ENCODE data around the gene TRAFD1.
"Not testable (repeated sequence)": the region's sequence is repeated elsewhere in the genome, so short reads cannot be mapped to it uniquely, and the experiment has no call there.

The TRAFD1 gene, protein sequence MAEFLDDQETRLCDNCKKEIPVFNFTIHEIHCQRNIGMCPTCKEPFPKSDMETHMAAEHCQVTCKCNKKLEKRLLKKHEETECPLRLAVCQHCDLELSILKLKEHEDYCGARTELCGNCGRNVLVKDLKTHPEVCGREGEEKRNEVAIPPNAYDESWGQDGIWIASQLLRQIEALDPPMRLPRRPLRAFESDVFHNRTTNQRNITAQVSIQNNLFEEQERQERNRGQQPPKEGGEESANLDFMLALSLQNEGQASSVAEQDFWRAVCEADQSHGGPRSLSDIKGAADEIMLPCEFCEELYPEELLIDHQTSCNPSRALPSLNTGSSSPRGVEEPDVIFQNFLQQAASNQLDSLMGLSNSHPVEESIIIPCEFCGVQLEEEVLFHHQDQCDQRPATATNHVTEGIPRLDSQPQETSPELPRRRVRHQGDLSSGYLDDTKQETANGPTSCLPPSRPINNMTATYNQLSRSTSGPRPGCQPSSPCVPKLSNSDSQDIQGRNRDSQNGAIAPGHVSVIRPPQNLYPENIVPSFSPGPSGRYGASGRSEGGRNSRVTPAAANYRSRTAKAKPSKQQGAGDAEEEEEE

DNA sequence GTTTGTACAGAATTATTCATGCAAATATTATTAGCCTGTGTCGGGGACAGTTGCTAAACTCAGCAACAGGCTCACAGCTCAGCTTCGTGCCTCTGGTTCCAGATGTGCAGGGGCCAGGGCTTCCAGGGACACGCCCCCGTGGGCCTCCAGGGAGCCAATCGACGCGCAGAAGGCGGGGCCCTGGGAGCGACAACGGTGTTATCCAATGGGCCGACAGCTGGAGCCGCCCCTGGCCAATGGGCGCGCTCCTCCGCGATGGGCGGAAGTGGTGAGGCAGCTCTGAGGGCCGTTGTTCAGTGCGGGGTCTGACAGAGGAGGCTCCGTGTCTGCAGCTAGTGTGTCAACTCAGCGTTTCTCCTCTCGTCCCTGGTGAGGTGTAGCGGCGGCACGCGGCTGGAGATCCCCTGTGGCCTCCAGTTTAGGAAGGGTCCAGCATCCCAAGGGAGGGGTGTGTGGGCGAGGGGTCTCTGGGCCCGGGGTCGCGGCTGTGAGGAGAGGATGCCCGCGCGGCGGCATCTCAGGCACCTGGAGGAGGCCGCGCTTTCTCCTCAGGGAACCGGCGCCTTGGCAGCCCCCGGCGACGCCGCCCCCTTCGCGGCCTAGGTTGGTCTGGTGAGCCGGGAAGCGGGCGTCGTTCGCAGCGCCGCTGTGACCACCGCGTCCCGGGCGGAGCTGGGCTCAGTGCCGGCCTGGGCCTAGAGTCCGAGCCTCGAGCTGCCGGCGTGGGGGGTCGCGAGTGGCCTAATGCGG lies at the start of gene TRAFD1:
TRAFD1 (plus strand) TSS at position 311 of the 750 bp plus-strand sequence. CDS start 4,963 bp downstream, outside the sequence.
- FAIRE-seq (peak; percentile 98), DNase-seq (ENCODE audit: extremely low spot score, insufficient read length, low read depth) (peak; percentile 98)

DNA sequence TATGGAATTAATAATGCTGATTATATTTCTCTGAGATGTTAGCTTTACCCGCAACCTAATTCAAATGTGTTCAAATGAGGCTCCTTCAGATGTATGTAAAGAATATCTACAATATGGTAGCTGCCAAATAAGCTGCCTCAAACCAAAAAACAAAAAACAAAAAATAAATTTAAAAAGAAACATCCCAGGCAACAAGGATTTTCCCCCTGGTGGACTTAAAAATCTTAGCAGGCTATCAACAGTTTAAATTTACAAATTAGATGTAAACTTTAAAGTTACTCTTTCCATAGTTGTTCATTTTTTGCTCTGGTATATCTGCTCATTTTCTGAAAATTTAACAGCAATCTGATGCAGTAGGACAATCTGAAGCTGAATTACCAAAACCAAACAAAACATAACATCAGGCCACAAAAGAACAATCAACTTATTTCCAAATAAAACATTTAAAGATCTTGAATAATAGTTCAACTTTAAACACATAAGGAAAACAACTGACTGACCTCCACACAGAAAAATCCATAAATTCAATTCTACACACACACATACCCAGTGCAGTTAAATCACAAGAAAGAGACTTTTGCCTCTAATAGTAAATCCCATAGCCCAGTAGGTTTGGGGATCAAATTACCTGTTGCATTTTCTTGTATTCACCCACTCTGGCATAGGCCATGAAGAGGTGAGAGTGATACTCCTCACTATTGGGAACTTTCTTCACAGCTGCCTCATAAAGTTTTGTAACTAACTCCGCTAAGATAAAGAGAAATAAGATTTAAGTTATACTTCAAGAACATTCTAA lies 38.1 kb upstream of the TRAFD1 start:
- FAIRE-seq: no peak
- DNase-seq (ENCODE audit: extremely low spot score, insufficient read length, low read depth): no peak

DNA sequence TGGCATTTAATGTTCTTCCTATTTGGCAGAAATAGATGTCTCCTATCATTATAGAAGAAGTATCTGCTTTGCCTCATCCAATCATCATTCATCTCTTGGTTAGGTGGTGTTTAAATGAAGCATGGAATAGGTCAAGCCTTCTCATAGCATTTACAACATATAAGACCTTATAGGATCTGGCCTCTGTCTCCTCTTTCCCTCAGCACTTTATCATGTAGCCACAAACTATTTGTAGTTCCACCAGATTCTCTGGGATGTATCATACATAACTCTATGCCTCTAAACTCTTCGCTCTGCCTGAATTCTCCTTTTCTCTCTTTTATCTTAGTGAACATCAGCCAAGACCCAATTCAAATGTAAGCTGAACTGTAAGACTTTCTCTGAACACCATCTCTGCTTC lies 37.5 kb upstream of the TRAFD1 start:
- FAIRE-seq (no peak), DNase-seq (ENCODE audit: extremely low spot score, insufficient read length, low read depth) (no peak)

DNA sequence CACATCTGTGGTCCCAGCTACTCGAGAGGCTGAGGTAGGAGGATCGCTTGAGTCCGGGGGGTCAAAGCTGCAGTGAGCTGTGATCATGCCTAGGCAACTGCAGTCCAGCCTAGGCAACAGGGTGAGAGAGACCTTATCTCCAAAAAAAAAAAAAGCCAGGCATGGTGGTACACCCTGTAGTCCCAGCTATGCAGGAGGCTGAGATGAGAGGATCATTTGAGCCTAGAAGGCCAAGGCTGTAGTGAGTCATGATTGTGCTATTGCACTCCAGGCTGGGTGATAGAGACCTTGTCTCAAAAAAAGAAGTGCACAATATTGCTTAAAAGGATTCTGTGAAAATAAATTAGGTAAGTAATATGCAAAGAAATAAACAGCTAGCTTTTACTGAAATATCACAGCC lies 33.8 kb upstream of the TRAFD1 start:
- no peak for DNase-seq (ENCODE audit: extremely low spot score, insufficient read length, low read depth)
- FAIRE-seq: no peak

DNA sequence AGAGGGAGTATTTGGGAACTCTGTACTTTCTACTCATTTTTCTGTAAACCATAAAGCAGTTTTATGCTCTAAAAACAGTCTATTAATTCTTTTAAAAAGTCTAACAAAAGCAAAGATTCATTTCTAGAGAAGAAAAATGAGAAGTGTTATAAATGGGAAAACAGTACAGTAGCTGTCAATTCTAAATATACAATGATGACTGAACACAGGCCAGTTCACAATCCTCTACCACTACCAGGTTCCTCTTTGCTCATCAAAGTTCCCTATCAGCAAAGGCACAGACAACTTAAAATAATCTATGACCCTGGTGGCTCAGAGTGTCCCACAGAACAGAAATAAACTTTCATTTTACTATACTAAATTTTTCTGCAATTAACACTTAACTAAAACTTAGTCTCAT lies 29.3 kb upstream of the TRAFD1 start:
- peak; percentile 63 for FAIRE-seq
- DNase-seq (ENCODE audit: extremely low spot score, insufficient read length, low read depth): no peak

DNA sequence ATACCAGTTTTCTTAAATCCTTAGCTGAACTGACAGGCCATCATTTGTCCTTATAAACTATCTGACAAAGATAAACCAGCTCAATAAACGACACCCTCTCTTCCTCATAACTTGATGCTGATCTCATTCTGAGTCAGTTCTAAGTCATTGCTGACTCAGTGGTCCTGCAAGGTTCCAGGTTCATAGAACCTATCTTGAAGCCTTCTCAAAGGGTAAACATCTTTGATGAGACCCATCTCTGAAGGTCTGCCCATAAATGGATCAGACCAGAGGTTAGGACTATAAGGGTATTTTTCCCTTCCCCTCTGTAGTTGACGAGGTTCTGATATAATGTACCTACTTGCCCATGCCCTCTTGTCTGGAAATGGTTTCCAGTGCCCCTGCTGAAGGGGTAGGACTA lies 28.7 kb upstream of the TRAFD1 start:
- FAIRE-seq: no peak

DNA sequence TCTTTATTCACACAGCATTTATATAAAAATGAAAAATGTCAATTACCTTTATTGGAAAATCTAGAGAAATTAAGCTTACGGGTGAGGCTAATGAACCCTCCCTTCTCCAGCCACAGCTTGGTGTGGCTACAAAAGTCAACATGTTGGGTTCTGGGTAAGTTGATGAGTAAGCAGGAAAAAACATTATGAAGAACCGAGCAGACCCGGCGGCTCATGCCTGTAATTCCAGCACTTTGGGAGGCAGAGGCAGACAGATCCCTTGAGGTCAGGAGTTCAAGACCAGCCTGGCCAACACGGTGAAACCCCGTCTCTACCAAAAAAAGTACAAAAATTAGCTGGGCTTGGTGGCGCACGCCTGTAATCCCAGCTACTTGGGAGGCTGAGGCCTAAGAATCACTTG lies 27.7 kb upstream of the TRAFD1 start:
- FAIRE-seq (no peak), DNase-seq (ENCODE audit: extremely low spot score, insufficient read length, low read depth) (no peak)

More for the DNA sequence above, 28.7 kb upstream of the TRAFD1 start:
- no peak for DNase-seq (ENCODE audit: extremely low spot score, insufficient read length, low read depth)

DNA sequence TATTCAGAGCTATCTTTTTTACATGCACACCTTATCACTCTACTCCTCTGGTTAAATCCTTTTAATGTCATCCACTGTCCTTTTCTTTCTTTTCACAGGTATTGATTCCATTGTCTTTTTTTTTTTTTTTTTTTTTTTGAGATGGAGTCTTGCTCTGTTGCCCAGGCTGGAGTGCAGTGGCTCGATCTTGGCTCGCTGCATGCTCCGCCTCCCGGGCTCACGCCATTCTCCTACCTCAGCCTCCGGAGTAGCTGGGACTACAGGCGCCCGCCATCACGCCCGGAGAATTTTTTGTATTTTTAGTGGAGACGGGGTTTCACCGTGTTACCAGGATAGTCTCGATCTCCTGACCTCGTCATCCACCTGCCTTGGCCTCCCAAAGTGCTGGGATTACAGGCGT lies 24.9 kb upstream of the TRAFD1 start:
- not testable (repeated sequence) for FAIRE-seq; DNase-seq (ENCODE audit: extremely low spot score, insufficient read length, low read depth)

DNA sequence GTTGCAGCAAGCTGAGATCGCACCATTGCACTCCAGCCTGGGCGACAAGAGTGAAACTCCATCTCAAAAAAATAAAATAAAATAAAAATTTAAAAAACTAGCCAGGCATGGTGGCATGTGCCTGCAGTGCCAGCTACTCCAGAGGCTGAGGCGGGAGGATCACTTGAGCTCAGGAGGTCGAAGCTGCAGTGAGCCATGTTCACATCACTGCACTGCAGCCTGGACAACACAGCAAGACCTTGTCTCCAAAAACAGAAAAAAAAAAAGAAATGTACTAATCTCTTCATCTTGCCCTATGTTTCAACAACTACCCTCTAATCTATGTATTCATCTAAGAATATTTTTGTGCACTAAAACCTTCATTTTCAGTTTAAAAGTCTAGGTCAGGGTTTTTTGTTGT lies 23.2 kb upstream of the TRAFD1 start:
- DNase-seq (ENCODE audit: extremely low spot score, insufficient read length, low read depth) (no peak), FAIRE-seq (no peak)

DNA sequence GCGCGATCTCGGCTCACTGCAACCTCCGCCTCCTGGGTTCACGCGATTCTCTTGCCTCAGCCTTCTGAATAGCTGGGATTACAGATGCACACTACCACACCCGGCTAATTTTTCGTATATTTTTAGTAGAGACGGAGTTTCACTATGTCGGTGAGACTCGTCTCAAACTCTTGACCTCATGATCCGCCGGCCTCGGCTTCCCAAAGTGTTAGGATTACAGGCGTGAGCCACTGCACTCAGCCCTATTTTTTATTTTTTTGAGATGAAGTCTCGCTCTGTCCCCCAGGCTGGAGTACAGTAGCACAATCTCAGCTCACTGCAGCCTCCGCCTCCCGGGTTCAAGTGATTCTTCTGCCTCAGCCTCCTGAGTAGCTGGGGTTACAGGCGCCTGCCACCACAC lies 22.6 kb upstream of the TRAFD1 start:
- not testable (repeated sequence) for FAIRE-seq; DNase-seq (ENCODE audit: extremely low spot score, insufficient read length, low read depth)

DNA sequence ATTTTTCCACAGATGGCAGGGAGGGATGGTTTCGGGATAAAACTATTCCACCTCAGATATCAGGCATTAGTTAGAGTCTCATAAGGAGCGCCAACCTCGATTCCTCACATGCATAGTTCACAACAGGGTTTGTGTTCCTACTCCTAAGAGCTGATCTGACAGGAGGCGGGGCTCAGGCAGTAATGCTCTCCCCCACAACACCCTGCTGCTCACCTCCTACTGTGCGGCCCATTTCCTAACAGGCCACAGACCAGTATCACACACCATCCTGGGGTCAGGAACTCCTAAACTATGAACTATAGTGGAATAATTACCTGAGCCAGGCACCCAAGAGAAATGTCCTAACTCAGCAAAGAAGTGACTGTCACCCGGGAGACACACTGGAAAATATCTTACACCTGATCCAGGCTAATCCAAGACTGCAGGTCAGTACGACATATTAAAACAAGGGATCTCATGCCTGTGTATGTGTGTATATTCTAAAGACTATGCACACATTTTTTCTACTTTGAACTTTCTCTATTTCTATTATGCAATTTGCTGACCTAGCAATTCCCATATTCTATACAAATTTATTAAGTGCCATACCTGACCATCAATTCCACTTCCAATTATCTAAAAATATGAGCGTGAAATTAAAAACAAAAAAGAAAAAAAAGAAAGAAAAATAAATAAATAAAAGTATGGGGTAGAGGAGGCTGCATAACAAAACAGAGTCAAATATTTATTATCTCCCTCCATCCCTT lies 21.4 kb upstream of the TRAFD1 start:
- no peak for FAIRE-seq
- DNase-seq (ENCODE audit: extremely low spot score, insufficient read length, low read depth): no peak

DNA sequence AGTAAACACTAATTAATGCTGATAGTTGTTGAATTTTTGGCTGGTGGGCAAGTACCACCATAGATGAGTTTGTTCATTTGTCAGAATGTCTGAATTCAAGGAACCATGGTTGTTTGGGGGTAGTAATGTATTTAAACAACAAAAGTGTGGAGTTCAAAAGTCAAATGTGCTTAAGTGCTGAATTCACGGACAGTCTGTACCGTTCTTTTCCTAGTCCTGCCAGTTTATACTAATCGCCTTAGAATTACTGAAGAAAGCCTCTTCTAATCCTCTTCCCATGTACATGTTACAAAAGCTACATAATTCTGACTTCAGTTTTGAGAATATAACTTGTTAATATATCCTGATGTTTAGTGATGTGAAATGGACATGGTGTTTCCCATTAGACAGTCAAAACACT lies 19.5 kb upstream of the TRAFD1 start:
- no peak for DNase-seq (ENCODE audit: extremely low spot score, insufficient read length, low read depth)
- no peak for FAIRE-seq

DNA sequence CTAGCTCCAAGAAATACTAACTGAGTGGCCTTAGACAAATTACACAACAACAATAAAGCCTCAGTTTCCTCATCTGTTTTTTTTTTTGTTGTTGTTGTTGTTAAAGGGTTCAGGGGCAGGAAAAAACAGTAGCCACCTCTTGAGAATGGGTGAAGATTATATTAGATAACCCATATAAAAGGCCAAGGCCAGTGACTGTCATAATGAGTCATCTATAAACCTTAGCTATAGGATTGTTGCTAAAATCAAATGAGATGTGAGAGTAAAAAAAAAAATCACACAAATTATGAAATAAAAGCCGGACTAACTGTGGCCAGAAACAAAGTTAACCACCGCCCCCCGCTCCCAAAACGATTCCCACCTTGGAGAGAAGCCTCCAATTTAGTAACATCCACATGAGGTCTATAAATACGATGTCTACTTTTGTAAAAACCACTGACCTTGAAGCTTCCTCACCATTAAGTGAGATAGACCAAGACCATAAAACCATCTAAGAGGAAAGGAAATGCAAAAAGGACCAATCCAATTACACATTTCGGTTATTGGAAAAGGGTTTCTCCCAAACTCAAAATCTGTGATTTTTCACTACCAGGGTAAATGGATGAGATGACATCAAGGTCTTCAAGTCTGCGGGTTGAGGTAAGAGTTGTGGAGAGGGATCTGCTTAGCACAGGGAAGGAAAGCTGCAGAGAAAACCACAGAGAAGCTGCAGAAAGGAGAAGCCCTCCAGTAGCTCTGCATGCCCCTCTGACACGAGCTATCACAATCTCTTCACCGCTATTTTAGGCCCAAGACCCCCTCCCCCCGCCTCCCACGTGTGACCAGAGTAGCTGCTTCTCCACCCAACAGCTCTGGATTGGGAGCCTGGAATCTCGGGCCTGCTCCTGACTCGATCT lies 17.8 kb upstream of the TRAFD1 start:
- FAIRE-seq: no peak
- no peak for DNase-seq (ENCODE audit: extremely low spot score, insufficient read length, low read depth)

DNA sequence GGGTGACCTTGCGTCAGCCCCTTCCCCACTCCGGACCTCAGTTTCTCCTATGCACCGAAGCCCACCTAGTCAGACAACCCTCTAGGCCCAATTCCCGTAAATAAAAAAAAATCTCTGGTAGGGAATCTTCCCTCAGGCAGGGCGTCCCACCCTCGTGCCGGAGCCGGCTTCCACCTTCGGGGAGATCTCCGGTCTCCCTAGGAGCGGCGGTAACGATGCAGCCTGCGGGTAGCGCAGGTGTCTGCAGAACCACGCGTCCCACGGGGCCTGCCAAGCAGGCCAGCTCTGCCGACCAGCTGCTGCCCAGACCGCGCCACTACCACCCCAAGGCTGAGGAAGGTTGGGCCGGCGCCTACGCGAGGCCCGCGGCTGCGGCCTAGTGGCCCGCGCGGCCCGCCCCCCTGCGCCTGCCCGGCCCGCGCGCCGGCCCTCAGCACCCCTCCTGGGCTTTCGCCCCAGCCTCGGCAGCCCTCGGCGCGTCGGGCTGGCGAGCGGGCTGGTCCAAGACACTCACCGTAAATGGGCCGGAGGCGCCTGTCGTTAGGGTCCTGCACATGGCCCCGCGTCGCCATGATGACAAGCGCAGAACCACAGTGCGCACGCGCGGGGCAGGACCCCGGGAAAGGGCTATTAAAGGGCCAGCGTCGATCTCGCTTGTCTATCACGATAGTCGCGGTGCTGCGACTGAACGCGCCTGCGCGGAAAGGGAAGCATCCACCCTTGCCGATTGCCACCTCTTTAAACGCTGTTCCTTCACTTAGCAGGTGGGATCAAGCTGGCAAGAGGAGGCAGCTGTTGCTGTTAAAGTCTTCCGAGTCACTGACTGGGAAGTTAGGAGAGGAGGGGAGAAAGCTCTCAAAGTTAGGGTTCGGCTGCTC lies 16.9 kb upstream of the TRAFD1 start, which contains the start of gene NAA25:
NAA25 (minus strand) TSS at position 582 of the 878 bp plus-strand sequence; CDS start at position 572, 10 bp downstream.
- DNase-seq (ENCODE audit: extremely low spot score, insufficient read length, low read depth) (peak; percentile 73), FAIRE-seq (peak; percentile 71)

DNA sequence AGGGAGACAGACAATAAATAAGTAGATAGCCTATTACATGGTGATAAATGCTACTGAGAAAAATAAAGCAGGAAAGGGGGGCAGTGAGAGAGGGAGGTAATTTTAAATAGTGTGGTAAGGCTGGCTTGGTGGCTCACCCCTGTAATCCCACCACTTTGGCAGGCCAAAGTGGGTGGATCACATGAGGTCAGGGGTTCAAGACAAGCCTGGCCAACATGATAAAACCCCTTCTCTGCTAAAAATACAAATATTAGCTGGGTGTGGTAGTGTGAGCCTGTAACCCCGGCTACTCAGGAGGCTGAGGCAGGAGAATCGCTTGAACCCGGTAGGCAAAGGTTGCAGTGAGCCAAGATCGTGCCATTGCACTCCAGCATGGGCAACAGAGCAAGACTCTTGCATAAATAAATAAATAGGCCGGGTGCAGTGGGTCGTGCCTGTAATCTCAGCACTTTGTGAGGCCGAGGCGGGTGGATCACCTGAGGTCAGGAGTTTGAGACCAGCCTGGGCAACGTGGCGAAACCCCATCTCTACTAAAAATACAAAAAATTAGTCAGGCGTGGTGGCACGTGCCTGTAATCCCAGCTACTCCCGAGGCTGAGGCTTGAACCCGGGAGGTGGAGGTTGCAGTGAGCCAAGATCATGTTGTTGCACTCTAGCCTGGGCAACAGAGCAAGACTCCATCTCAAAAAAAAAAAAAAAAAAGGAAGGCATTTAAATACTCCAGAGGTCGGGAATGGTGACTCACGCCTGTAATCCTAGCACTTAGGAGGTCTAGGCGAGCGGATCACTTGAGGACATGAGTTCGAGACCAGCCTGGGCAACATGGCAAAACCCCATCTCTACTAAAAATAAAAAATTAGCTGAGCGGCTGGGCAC lies 14.3 kb upstream of the TRAFD1 start:
- not testable (repeated sequence) for FAIRE-seq; DNase-seq (ENCODE audit: extremely low spot score, insufficient read length, low read depth)

DNA sequence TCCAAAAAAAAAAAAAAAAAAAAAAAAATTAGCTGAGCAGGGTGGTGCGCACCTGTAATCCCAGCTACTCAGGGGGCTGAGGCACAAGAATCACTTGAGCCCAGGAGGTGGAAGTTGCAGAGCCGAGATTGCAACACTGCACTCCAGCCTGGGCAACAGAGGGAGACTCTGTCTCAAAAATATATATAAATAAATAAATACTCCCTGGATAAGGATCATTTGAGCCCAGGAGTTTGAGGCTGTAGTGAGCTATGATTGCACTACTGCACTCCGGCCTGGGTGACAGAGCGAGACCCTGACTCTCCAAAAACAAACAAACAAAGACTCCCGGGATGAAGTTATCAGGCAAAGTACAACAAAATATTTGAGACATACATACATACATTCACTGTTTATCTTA lies 13.4 kb upstream of the TRAFD1 start:
- no peak for FAIRE-seq

More for the DNA sequence above, 13.4 kb upstream of the TRAFD1 start:
- no peak for DNase-seq (ENCODE audit: extremely low spot score, insufficient read length, low read depth)
